HEK293 (cell line): Measurements from ENCODE around the gene LDLRAD2.

Experiments
- CTCF ChIA-PET: fragments of 350-600 bp; formaldehyde crosslinking; extraction: SDS; loops from one replicate; lab custom pipeline; 2021; ENCODE audit warnings: antibody characterized with exemption; lab: Yijun Ruan, JAX
- POLR2A ChIA-PET: fragments of 300-600 bp; formaldehyde crosslinking; extraction: SDS; loops from one replicate; lab custom pipeline; 2020; ENCODE audit warnings: antibody characterized with exemption, inconsistent platforms; lab: Yijun Ruan, JAX
- H3K27ac ChIP-seq: fragments of 200-500 bp; sonication (Bioruptor generic); 2 replicates; pipeline ENCODE4 v1.5.1; 2014; ENCODE audit warnings: low read depth, low read length, control low read depth, inconsistent platforms; ENCODE audit errors: extremely low read depth
- H3K36me3 ChIP-seq, 2 experiments: fragments of 200-500 bp in 1 of 2; sonication (Bioruptor generic) in 1 of 2; 1 replicate in 1 of 2; 2 replicates in 1 of 2; pipeline ENCODE4 v1.5.1; 2014 to 2017; ENCODE audit warnings: inconsistent platforms in 2 of 2, low read length in 2 of 2; ENCODE audit not compliant: control insufficient read depth in 2 of 2, insufficient read depth in 1 of 2
- H3K4me1 ChIP-seq: fragments of 200-500 bp; sonication (Bioruptor generic); 2 replicates; pipeline ENCODE4 v1.5.1; 2014; ENCODE audit warnings: mild to moderate bottlenecking, low read length, inconsistent platforms; ENCODE audit not compliant: control insufficient read depth, insufficient read depth
- H3K4me3 ChIP-seq: 2 replicates; pipeline ENCODE4 v1.5.1; 2011; ENCODE audit warnings: low read depth, mild to moderate bottlenecking, control low read depth, low read length, moderate library complexity
- H3K9me3 ChIP-seq: fragments of 200-500 bp; sonication (Bioruptor generic); 2 replicates; pipeline ENCODE4 v1.5.1; 2014; ENCODE audit warnings: low read depth, low read length, inconsistent platforms; ENCODE audit not compliant: control insufficient read depth, insufficient read depth
- MZF1 ChIP-seq: fragments of 450-650 bp; formaldehyde crosslinking; IDR thresholded peaks from 2 replicates; pipeline ENCODE4 v1.5.1; 2017; ENCODE audit warnings: missing biosample characterization, missing genetic modification characterization, borderline replicate concordance
- SETDB1 ChIP-seq: IDR thresholded peaks from one replicate; pipeline ENCODE4 v1.6.1; 2017; ENCODE audit warnings: mild to moderate bottlenecking, low read length, moderate library complexity, mixed read lengths; ENCODE audit not compliant: insufficient read length
- ZBTB20 ChIP-seq: fragments of 450-650 bp; formaldehyde crosslinking; IDR thresholded peaks from 2 replicates; pipeline ENCODE4 v1.5.1; 2016; ENCODE audit warnings: missing biosample characterization, missing genetic modification characterization
- ZNF157 ChIP-seq: fragments of 450-650 bp; formaldehyde crosslinking; IDR thresholded peaks from 2 replicates; pipeline ENCODE4 v1.5.1; 2016; ENCODE audit warnings: missing biosample characterization, missing genetic modification characterization
- ZNF221 ChIP-seq: fragments of 450-650 bp; formaldehyde crosslinking; IDR thresholded peaks from 2 replicates; pipeline ENCODE4 v1.5.1; 2017; ENCODE audit warnings: missing biosample characterization, missing genetic modification characterization, borderline replicate concordance
- ZNF239 ChIP-seq: fragments of 450-650 bp; formaldehyde crosslinking; IDR thresholded peaks from 2 replicates; pipeline ENCODE4 v1.5.1; 2016; ENCODE audit warnings: missing biosample characterization, missing genetic modification characterization
- ZNF426 ChIP-seq: fragments of 450-650 bp; formaldehyde crosslinking; IDR thresholded peaks from 2 replicates; pipeline ENCODE4 v1.5.1; 2017; ENCODE audit warnings: missing biosample characterization, missing genetic modification characterization, mild to moderate bottlenecking, inconsistent platforms, moderate library complexity
- ZNF544 ChIP-seq: fragments of 450-650 bp; formaldehyde crosslinking; IDR thresholded peaks from 2 replicates; pipeline ENCODE4 v1.5.0; 2017; ENCODE audit warnings: missing biosample characterization, missing genetic modification characterization
- ZNF658 ChIP-seq: fragments of 450-650 bp; formaldehyde crosslinking; IDR thresholded peaks from 2 replicates; pipeline ENCODE4; 2016; ENCODE audit warnings: missing biosample characterization, missing genetic modification characterization
- ZNF707 ChIP-seq: fragments of 450-650 bp; formaldehyde crosslinking; IDR thresholded peaks from 2 replicates; pipeline ENCODE4 v1.5.1; 2016; ENCODE audit warnings: missing biosample characterization, missing genetic modification characterization
- ZSCAN23 ChIP-seq: fragments of 450-650 bp; formaldehyde crosslinking; IDR thresholded peaks from 2 replicates; pipeline ENCODE4 v1.5.1; 2016; ENCODE audit warnings: missing biosample characterization, missing genetic modification characterization
- TF ChIP-seq, protein P1 (sequence below): IDR thresholded peaks from 2 replicates; pipeline ENCODE4 v1.6.1; 2011; ENCODE audit warnings: mild to moderate bottlenecking, low read depth, low read length, borderline replicate concordance
- TF ChIP-seq, protein P2 (sequence below): fragments of 450-650 bp; formaldehyde crosslinking; IDR thresholded peaks from 2 replicates; pipeline ENCODE4 v1.5.1; 2017; ENCODE audit warnings: missing biosample characterization, missing genetic modification characterization
- TF ChIP-seq, protein P3 (sequence below): fragments of 450-650 bp; formaldehyde crosslinking; IDR thresholded peaks from 2 replicates; pipeline ENCODE4 v1.5.0; 2017; ENCODE audit warnings: missing biosample characterization, missing genetic modification characterization, borderline replicate concordance
- TF ChIP-seq, protein P4 (sequence below): fragments of 450-650 bp; formaldehyde crosslinking; IDR thresholded peaks from 2 replicates; pipeline ENCODE4 v1.5.1; 2017; ENCODE audit warnings: missing biosample characterization, mild to moderate bottlenecking, missing genetic modification characterization, moderate library complexity

Gene LDLRAD2

DNA sequence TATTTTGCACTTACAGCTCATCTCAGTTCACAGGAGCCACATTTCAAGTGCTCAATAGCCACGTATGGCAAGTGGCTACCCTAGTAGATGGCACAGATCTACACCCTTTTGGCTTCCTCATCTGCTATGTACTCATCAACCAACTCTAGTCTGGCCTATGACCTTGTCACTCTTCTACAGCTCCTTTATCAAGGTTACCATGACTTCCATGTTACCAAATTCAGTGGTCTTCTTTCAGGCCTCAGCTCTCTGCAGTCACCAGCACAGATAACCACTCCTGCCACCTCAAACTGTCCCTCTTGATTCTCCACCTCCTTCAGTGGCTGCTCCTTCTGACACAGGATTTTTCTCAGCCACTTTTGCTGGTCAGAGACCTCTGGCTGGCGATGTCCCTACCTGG is 17.4 kb upstream of the LDLRAD2 start:
- no peaks in the 10 kb centered on the region for H3K9me3 ChIP-seq
- TF ChIP-seq ZBTB20 (tag by site-specific recombination) (no peak), ZNF157 (tag by site-specific recombination) (no peak), ZSCAN23 (tag by site-specific recombination) (no peak), ZNF239 (tag by site-specific recombination) (no peak), ZNF544 (tag by site-specific recombination) (no peak), ZNF426 (no peak), ZNF707 (tag by site-specific recombination) (no peak), MZF1 (tag by site-specific recombination) (no peak)
- TF ChIP-seq, protein P1, sequence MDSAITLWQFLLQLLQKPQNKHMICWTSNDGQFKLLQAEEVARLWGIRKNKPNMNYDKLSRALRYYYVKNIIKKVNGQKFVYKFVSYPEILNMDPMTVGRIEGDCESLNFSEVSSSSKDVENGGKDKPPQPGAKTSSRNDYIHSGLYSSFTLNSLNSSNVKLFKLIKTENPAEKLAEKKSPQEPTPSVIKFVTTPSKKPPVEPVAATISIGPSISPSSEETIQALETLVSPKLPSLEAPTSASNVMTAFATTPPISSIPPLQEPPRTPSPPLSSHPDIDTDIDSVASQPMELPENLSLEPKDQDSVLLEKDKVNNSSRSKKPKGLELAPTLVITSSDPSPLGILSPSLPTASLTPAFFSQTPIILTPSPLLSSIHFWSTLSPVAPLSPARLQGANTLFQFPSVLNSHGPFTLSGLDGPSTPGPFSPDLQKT = no peak
- TF ChIP-seq, protein P2, sequence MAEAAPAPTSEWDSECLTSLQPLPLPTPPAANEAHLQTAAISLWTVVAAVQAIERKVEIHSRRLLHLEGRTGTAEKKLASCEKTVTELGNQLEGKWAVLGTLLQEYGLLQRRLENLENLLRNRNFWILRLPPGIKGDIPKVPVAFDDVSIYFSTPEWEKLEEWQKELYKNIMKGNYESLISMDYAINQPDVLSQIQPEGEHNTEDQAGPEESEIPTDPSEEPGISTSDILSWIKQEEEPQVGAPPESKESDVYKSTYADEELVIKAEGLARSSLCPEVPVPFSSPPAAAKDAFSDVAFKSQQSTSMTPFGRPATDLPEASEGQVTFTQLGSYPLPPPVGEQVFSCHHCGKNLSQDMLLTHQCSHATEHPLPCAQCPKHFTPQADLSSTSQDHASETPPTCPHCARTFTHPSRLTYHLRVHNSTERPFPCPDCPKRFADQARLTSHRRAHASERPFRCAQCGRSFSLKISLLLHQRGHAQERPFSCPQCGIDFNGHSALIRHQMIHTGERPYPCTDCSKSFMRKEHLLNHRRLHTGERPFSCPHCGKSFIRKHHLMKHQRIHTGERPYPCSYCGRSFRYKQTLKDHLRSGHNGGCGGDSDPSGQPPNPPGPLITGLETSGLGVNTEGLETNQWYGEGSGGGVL (tag by site-specific recombination) = no peak
- TF ChIP-seq, protein P3, sequence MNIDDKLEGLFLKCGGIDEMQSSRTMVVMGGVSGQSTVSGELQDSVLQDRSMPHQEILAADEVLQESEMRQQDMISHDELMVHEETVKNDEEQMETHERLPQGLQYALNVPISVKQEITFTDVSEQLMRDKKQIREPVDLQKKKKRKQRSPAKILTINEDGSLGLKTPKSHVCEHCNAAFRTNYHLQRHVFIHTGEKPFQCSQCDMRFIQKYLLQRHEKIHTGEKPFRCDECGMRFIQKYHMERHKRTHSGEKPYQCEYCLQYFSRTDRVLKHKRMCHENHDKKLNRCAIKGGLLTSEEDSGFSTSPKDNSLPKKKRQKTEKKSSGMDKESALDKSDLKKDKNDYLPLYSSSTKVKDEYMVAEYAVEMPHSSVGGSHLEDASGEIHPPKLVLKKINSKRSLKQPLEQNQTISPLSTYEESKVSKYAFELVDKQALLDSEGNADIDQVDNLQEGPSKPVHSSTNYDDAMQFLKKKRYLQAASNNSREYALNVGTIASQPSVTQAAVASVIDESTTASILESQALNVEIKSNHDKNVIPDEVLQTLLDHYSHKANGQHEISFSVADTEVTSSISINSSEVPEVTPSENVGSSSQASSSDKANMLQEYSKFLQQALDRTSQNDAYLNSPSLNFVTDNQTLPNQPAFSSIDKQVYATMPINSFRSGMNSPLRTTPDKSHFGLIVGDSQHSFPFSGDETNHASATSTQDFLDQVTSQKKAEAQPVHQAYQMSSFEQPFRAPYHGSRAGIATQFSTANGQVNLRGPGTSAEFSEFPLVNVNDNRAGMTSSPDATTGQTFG = no peak
- TF ChIP-seq, protein P4, sequence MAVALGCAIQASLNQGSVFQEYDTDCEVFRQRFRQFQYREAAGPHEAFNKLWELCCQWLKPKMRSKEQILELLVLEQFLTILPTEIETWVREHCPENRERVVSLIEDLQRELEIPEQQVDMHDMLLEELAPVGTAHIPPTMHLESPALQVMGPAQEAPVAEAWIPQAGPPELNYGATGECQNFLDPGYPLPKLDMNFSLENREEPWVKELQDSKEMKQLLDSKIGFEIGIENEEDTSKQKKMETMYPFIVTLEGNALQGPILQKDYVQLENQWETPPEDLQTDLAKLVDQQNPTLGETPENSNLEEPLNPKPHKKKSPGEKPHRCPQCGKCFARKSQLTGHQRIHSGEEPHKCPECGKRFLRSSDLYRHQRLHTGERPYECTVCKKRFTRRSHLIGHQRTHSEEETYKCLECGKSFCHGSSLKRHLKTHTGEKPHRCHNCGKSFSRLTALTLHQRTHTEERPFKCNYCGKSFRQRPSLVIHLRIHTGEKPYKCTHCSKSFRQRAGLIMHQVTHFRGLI (tag by site-specific recombination) = no peak
- no peak overlapping the region for H3K4me3 ChIP-seq
- CTCF ChIA-PET = interaction anchor here (0.6 to 0.7 kb wide), 2 partner anchors 47 to 180 kb away, joined by 3 to 4 read pairs; no protein-coding TSS in a partner anchor
- H3K4me1 ChIP-seq = no peaks in the 10 kb centered on the region
- no peak overlapping the region for H3K27ac ChIP-seq
- H3K36me3 ChIP-seq = no peaks in the 10 kb centered on the region
- POLR2A ChIA-PET = interaction anchor here (1.0 kb wide), 1 partner anchor 12 kb away, joined by 5 read pairs; no protein-coding TSS in a partner anchor

DNA sequence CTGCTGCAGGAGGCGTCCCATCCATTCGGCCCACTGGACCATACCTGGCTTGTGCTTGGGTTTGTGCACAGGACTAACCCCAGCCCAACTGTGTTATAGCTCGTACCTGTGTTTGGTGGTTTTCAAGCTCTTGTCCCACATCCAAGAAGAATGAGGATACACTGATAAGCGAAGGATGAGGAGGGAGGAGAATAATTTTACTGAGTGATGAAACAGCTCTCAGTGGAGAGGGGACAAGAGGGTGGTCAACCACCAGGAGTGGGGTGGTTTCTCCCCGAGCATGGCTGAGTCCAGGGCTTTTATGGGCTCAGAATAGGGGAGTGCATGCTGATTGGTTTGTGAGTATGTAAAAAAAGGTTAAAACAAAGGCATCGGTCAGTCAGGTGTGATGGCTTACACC is 17.0 kb upstream of the LDLRAD2 start:
- Histone ChIP-seq H3K9me3 (no peaks in the 10 kb centered on the region), H3K36me3 (no peaks in the 10 kb centered on the region), H3K4me1 (no peaks in the 10 kb centered on the region), H3K4me3 (no peak overlapping the region), H3K27ac (no peak overlapping the region)
- ChIA-PET POLR2A (interaction anchor here (1.0 kb wide), 1 partner anchor 13 kb away, joined by 5 read pairs; no protein-coding TSS in a partner anchor), CTCF (interaction anchor here (0.6 to 0.7 kb wide), 2 partner anchors 47 to 180 kb away, joined by 3 to 4 read pairs; no protein-coding TSS in a partner anchor)
- TF ChIP-seq ZNF658 (tag by site-specific recombination) = no peak
- TF ChIP-seq SETDB1 = peak; percentile 89
- no peak for TF ChIP-seq ZNF221 (tag by site-specific recombination)
